Left renal cortex interstitium (tissue), 4 donors: ENCODE measurements around the gene SLC25A3. TPM values are rescaled to one million over a fixed set of nuclear protein-coding genes. Genes with fewer than 3 reads are reported as not detected.
A peak's percentile ranks its signal among the peaks of the same experiment; 100 is the strongest.
"Not testable (repeated sequence)": the region's sequence is repeated elsewhere in the genome, so short reads cannot be mapped to it uniquely, and the experiment has no call there.

Source experiments
- DNase-seq, 4 donors: peaks; one replicate each; pipeline ENCODE4 v3.0.0-alpha.2; 2013; ENCODE audit warnings: low read depth in 4 of 4, low spot score in 2 of 4, missing footprints in 1 of 4
- polyA plus RNA-seq, 4 donors: library from polyadenylated mRNA; unstranded; fragments of 120-200 nt; gene quantifications; one replicate each; pipeline ENCODE4 v1.2.1, GENCODE V29; 2013; ENCODE audit not compliant: insufficient read length in 4 of 4

Gene SLC25A3
- polyA plus RNA-seq, 4 donors = 525 to 702 (median 630) TPM

DNA sequence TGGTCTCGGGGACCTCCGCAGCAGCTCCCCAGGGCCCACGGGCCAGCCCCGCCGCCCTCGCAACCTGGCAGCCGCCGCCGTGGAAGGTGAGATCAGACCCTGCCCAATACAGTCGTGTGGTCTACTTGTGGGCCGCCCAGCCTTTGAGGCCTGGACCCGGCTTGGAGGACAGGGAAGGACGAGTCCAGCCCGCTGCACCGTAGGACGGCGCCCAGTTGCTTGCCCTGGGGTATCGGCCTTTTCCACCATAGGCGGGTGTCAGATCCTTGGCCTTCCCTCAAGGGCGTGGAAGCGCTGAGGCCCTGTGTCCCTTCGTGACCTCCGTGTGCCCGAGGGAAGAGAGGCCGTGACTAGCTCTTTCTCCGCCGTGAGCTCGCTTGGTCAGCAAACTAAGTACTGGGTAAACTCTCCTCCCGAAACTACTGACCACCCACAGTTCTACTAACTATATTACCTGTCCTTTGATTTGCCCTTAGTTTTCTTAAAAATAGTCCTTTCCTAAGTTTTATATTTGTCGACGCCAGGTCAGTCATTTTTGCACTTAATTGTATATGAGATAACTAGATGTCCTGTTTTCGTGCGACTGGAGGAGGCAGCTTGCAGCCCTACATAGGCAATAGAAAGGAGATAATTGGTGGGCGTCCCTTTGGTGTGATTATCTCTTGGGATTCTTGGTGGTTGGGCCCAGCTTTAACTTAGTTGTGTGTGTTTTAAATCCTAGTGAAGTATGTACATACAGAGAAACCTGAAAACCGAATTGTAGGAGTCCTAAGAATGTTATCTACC is 757 bp downstream of the SLC25A3 start:
- DNase-seq = peak in 1 of 4 donors; percentile 41

DNA sequence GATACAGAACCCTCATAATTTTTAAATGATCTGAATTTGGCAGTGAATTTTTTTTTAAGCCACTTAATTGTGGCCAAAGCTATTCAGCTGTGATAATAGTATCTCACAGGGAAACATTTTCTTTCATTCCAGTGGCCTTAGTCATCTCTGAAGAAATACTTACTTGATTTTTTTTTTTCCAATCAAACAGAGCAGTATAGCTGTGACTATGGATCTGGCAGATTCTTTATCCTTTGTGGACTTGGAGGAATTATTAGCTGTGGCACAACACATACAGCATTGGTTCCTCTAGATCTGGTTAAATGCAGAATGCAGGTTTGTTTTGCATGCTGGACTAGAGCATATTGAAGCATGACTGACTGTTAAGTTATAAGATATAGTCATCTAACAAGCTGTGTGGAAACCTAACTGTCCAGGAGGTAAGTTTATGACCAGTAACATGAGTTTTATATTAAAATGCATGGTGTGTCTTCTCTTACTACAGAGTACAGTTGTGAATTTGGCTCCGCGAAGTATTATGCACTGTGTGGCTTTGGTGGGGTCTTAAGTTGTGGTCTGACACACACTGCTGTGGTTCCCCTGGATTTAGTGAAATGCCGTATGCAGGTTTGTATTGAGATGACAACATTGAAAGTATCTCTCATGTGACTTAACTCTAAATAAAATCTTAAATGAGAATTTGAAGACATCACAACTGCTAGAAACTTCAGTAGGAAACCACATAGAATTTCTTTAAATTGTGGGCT is 1.9 kb downstream of the SLC25A3 start:
- DNase-seq = no peak

DNA sequence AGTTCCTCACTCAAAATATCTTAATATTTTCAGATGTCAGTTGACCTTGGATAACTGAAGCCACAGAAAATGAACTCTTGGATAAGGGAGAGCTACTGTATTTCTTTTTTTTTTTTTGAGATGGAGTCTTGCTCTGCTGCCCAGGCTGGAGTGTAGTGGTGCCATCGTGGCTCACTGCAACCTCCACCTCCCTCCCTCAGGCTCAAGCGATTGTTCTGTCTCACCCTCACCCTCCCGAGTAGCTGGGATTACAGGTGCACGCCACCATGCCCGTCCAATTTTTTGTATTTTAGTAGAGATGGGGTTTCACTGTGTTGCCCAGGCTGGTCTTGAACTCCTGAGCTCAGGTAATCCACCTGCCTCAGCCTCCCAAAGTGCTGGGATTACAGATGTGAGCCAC is 3.8 kb downstream of the SLC25A3 start:
- not testable (repeated sequence) for DNase-seq

DNA sequence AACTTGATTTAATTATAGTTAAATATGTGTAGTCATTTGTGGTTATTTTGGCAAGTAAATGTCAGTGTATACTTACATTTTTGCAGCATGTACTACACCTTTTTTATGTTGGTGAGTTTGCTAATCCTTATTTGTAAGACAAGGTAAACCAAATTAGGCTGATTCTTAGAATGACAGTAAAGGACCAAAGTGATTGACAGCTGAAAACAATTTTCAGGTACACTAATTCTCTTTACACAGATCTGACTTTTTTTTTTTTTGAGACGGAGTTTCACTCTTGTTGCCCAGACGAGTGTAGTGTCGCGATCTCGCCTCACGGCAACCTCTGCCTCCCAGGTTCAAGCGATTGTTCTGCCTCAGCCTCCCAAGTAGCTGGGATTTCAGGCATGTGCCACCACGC is 8.4 kb downstream of the SLC25A3 start:
- DNase-seq = no peak

DNA sequence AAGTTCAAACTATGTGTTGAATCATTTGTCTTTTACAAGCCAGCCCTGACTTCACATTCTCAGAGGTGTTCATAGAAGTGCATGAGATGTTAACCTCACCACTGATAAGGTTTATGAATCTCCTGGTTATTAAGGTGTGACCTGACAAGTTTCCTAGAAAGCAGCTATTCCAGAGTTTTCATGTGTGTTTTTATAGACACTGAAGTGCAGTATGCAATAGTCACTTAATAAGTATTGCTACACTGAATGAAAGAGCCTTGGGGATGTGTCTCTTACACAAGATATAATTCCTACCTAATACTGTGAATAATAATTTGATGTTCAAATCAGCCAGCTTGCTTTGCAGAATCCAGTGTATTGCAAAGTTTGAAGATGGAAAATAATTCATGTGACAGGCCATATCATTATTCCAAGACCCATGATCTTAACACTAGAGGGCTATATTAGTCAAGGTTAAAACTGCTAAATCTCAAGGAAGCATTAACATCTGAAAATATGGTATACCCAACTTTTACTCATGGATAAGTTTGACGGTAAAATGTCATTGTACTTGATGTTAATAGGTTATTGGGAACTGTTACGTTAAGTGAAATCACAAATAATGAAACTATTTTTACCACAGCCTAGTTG is 13.0 kb downstream of the SLC25A3 start:
- DNase-seq = no peak

DNA sequence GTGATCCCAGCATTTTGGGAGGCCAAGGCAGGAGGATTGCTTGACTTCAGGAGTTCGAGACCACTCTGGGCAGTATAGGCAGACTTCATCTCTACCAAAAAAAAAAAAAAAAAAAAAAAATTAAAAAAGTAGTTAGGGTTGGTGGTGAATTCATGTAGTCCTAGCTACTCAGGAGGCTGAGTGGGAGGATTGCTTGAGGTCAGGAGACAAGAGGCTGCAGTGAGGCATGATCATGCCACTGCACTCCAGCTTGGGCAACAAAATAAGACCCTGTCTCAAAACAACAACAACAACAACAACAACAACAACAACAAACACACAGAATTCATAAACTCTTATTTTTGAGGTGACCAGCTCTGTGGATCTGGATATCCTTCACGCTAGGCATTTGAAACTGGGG is 17.1 kb downstream of the SLC25A3 start:
- DNase-seq = no peak

DNA sequence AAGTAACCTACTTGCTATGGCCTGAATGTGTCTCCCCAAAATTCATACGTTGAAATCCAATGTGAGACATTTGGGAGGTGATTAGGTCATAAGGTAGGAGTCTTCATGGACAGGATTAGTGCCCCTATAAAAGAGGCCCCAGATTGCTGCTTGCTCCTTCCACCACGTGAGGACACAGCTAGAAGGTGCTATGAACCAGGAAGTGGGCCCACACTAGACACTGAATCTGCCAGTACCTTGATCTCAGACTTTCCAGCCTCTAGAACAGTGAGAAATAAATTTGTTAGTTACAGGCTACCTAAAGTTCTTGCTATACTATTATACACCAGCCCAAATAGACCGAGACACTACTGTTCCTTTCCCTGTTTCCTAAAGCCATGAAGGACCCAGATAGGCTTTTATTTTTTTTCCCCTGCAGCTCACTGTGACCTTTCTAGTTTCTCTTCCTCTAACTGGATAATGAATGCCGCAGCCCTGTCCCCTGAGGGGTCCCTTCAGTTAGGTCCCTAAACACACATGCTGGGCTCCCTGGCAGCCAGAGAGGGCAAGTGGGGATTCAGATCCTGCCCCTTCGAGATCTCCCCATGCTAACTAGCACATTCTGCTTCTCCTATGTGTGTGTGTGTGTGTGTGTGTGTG is 19.3 kb downstream of the SLC25A3 start:
- no peak for DNase-seq

DNA sequence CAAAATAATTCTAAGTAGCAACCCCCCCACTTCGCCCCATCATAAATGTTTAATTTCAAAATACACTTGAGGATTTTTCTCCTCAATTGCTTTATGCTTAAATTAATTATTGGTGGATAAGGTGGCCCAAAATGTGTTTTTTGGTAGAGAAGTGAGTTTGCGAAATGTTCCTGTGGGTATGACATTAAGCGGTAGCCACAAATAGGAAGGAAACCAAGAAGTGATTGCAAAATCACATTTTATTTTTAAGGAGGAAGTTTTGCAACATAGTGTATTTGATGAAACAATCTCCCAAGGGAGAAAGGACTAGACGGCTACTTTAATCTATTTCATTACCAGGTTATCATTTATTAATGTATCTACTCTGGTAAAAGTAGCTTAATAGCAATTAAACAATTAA is 25.5 kb downstream of the SLC25A3 start:
- DNase-seq = no peak

DNA sequence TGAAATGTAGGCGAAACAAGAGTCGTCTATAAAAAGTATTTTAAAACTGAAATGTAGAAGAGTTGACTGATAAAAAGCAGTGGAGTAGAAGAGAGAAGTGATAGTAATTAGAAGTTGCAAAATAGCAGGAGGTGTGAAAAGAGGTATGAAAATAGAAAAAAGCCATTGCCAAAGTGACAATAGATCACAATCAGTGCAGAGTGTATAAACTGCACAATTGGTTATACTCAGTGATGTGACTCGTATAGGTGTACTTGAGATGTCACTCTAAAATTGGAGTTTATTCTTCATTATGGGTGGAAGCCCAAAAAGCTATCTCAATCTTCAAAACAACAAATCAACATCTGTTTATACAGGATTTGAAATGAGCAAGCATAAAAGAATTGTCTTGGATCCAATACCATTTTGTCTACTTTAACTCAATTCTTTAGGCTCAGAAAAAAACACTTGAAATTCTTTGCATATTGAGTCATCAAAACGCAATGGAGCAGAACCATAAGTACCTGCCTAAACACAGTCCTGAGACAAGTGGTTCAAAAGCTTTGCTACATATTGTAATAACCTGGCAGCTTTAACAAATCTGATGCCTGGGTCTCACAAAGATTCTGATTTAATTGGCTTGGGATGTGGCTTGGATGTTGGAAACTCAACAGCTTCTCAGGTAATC is 42.3 kb downstream of the SLC25A3 start:
- no peak for DNase-seq

DNA sequence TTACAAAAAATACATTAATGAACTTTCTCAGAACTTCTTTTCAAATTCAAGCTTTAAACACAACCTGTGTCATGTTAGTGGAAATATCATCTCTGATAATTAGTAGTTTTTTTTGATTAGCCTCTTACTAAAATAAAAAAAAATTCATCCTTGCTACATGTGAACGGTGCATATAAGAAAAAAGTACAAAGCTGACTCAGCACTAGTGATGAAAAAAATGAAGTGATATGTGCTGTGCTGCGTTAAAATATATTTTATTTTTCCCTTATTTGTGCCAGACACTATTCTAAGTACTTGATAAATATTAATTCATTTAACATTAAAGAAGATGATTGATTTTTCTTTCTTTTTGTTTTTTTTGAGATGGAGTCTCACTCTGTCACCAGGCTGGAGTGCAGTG is 43.6 kb downstream of the SLC25A3 start:
- DNase-seq = no peak

DNA sequence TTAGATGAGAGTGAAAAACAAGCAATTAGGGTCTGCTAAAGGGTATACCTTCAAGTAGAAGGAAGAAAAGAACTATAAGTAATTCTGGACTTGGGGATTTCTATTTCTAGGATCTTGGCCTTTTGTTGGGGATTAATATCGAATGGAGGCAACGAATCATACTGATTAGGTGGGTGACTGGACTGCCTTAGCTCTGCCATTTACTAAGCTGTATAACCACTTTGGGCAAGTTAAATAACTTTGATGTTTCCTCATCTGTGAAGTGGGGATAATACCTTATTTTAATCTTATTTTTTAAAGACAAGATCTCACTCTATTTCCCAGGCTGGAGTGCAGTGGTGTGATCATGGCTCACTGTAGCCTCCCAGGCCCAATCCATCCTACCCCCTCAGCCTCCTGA is 44.5 kb downstream of the SLC25A3 start:
- DNase-seq = no peak

DNA sequence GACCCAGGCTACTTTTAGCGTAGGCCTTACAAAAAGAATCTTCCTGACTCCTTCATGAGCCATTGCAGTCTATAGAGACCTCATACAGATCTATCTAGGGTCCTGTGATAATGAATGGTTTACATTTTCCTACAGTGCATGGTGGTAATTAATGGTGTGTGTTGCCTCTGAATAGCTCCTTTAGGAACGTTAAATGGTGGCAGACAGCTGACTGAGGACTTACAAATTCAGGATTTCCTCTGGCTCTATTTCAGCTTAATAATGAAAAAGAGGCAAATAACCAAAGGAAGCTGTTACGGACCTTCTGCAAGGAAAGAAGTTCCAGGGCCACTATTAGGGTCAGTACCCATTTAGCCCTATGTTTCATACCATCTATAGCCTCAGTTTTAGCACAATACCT is 46.0 kb downstream of the SLC25A3 start:
- DNase-seq = no peak

DNA sequence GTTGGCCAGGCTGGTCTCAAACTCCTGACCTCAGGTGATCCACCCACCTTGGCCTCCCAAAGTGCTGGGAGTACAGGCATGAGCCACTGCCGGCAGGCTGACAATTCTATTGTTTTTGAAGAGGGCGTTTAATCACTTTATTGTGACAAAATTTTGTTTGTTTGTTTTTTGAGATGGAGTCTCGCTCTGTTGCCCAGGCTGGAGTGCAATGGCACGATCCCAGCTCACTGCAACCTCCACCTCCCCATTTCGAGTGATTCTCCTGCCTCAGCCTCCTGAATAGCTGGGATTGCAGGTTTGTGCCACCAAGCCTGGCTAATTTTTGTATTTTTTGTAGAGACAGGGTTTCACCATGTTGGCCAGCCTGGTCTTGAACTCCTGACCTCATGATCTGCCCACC is 49.3 kb downstream of the SLC25A3 start:
- DNase-seq = not testable (repeated sequence)

DNA sequence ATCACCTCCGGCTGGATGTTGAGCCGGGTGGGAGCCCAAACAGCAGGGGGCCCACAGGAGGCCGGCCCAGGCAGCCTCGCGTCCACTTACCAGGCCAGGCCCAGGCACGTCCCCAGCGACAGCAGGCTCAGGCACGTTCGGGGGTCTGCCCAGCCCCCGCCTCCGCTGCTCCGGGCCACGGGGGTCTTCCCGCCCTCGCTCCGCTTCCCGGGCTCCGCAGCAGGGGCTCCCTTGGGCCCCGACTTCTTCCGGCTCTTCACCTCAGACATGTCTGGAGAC is 50.9 kb downstream of the SLC25A3 start:
- no peak for DNase-seq

DNA sequence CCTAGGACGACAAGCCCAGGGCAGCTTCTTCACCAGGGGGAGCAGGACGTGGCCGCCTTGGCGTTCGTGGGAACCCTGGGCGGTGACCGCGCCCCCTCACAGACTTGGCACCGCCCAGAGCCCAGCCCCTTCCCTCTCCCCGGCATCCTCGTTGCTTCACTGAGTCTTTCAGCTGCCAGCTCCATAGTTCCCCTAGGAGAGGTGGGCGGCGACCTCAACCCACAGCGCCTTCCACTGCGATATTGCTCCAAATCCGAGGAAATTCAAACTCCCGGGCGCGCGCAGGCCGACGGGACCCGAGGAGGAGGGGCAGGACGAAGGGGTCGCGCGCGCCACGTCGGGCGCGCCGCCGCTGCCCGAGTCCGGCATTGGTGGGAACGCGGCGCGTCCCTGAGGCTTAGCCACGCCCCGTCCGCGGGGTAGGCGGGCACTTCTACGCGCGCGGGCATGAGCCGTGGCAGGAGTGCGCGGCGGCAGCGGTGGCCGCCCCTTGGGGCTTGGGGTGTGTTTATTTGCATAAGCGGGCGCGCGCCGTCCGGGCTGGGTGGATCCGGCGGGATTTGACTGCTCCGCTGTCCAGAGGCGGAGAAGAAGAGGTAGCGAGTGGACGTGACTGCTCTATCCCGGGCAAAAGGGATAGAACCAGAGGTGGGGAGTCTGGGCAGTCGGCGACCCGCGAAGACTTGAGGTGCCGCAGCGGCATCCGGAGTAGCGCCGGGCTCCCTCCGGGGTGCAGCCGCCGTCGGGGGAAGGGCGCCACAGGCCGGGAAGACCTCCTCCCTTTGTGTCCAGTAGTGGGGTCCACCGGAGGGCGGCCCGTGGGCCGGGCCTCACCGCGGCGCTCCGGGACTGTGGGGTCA is 51.5 kb downstream of the SLC25A3 start, which contains the start of the genes APAF1 and IKBIP:
TSS of gene APAF1 (plus strand) at position 579 of the 860 bp plus-strand sequence. CDS start 3,070 bp downstream, outside the sequence.
TSS of gene IKBIP (minus strand) at position 77 of the 860 bp plus-strand sequence. CDS start 87 bp downstream, outside the sequence.
- peak; percentile 89 to 94 (median 92) for DNase-seq

DNA sequence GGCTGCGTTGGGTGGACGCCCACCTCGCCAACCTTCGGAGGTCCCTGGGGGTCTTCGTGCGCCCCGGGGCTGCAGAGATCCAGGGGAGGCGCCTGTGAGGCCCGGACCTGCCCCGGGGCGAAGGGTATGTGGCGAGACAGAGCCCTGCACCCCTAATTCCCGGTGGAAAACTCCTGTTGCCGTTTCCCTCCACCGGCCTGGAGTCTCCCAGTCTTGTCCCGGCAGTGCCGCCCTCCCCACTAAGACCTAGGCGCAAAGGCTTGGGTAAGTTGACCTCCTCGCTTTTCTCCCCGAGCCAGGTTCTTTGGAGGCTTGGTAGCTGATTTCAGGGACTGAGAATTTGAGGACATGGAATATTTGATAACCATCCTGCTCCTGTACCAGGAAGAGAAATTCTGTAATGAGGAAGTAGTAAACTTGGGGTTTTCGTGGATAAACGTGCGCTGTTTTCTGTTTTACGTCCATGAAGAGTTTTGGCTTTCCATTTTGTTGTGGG is 52.1 kb downstream of the SLC25A3 start:
- DNase-seq = peak in 1 of 4 donors; percentile 29

DNA sequence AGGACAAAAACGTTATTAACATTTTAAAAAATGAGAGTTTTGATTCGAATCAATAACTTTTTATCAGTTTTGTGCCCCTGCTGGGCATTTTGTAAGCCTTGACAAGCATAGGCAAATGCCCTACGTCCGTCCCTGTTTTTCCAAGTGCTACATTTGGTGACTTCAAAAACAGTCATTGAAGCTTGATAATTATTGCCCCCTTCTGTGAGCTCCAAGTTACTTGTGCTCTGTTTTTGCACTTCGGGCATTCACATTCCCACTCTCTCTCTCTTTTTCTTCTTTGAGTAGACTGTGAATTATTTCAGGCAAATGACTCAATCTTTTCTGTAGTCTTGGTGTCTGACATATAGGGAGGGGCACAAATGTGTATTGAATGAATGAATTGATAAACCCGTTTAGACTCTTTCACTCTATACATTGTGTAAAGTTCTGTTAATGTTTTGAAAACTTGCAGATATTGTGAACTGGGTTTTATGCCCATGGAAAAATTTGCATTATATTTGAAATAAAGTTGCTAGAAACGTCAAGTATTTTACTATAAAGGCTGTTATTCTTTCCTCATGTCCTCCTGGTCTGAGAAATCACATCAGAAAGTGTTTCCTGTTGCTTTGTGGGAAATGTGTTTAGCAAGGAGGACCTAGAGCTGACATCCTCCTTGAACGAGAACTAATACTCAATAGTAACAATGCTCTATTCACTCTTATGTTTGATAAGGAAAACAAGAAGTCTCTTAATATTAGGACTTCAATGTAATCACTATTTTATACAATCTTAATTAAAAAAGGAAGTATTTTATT is 53.0 kb downstream of the SLC25A3 start:
- peak in 1 of 4 donors; percentile 19 for DNase-seq

DNA sequence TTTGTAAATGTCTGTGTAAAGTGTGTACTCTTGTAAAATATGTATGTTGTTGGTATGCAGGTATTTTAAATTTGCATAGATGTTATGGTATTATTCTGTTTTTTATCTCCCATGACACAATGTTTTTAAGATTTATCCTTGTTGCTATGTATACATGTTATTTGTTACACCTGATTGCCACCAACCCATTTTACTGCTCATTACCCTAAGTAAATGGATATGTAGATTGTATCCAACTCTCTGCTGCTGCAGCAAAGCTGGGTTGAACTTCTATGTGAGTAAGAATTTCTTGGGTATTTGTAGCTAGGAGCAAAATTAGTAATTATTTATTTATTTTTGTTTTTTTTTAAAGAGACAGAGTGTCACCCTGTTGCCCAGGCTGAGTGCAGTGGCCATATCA is 57.8 kb downstream of the SLC25A3 start:
- no peak for DNase-seq
